ENCODE measurements around the gene SPTBN1.

The SPTBN1 gene

DNA sequence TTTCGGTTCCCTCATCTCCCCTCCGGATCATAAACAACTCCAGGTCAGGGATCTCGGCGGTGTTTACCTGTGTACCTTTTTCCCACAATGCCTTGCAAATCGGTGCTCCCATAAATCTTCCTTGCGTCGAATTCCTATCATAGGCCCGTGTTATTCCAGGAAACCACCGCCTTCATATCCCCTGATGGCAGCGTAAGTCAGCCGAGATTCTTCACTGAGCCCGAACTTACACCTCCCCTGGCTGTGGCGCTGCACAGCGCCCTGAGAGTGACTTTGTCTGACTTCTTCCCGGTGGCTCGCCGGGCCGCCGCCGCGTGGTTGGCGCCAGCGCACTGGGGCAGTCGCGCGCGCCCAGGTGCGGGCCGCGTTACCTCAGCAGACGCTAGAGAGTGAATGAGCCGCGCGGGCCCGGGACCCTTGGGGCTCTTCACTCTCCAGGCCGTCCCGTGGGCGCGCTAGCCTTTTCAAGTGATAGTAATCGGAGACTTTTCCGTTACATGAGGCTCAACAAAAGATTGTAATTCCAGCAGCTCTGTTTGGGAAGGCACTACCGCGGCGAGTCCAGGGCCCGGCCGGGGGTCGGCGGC, 101.6 kb downstream of the SPTBN1 start:
- peak; percentile 80 for DNase-seq

DNA sequence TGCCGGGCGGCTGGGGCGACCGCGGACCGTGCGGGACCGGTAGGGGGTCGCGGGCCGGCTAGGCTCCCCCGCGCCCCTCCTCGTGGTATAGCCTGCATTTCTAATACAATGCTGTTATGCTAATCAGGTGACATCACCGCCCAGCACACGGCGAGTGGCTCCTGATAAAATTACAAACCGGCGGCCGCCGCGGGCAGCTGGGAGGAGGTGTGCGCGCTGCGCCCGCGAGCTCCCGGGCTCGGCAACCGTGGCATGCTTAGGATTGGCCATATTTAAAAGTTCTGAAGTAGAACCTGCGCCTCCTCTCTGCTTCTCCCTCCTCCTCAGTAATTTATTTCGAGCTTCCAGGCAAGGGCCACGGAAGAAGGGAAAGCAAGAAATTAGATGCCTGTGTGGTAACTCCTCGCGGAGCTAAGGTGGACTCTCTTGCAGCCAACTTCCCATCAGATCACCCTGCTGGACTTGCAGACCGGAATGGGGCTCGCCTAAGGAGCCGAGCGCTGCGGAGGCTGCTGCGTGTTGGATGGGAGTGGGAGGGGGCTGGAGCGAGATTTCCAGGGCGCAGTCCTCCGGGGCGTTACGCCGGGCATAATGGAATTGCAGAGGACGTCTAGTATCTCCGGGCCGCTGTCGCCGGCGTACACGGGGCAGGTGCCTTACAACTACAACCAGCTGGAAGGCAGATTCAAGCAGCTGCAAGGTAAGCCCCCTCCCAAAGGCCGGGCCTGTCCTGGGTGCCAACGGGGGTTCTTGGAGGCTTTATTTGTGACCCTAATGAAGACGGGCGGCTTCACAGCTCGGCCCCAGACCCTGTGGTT, 102.3 kb downstream of the SPTBN1 start:
- peak; percentile 79 for DNase-seq

DNA sequence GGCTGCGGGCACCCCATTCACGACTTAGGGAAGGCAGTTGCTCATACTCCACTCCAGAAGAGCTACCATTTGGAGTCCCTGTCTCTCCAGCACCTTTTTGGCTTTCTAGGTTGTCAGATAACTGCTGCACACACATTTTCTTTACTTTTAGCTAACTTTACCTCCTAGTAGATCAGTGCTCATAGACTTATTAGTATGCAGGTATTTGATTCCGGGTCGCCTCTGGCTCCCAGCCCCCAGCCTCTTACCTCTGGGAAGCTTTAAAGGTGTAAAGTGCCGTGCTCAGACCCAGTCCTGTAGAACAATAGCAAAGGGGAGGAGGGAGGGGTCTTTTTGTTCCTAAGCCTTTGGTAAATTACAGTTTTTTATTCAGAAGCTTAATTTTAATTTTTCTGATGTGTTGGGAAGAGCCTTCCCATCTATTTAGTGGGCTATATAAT, 102.9 kb downstream of the SPTBN1 start:
- no peak for DNase-seq

DNA sequence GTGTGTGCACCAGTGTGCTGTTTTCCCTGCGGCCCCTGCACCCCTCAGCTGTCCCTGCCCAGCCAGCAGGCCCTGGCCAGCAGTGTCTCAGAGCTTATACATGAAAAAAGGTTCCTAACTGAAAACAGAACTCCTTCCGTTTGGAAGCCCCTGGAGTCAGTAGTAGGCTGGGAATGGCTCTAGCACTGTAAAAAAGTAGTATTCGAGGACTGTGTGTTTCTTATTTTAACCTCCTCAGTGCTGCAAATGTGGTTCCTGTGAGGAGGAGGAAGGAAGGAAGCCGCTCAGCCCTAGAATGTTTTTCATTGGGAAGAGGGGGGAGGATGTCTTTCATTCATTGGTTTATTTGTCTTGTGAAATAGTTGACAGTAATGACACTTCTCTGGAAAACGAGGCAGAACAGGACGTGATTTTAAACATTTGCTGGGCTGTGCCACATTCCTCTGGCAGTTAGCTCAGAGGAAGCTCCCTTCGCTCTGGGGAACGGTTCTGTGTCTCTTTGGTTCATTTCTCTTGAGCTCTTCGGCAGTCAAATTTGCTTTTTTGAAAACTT, 103.5 kb downstream of the SPTBN1 start:
- DNase-seq = peak; percentile 46

DNA sequence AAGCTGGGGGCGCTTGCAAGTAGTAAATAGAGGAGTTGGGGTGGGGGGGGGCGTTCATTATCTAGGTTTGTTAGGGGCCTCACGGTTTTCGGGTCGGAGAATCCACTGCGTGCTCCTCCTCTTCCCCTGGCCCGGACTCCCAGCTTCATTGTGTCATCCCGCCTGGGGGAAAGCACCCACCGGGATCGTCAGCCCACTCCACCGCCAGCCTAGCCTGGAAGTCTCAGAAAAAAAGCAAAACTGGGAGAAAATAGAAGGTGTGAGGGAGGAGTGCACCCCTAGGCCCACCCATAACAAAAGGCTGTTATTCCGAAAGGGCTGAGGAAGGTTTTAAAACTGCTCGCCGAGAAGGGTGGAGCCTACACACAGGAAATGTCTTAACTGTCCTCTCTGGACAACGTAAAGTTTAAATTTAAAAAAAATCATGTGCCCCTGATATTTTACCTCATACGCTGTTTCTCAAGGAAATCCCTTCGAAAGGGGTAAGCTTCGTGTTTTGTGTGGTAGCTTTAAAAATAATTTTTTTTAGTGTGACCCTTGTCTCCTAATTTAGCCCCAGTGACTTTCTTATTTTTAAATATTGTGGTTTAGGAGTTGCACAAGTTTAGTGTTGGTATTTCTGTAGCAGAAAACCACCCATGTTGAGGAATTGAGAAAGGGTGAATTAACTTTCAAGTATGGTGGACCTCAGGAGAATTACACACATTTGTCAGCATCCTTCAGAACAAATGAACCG, 104.2 kb downstream of the SPTBN1 start:
- DNase-seq = peak; percentile 64

DNA sequence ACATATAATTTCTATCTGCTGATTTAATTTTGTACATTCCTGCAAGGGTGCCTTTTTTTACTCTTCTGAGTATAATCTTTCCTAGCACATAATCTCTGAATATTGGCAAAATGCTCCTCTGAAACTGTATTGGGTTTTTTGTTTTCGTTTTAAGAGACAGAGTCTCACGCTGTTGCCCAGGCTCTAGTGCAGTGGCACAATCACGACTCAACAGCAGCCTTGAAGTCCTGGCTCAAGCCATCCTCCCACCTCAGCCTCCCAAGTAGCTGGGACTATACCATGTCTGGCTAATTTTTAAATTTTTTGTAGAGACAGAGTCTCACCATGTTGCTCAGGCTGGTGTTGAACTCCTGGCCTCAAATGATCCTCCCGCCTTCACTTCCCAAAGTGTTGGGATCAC, 104.9 kb downstream of the SPTBN1 start:
- DNase-seq = no peak

DNA sequence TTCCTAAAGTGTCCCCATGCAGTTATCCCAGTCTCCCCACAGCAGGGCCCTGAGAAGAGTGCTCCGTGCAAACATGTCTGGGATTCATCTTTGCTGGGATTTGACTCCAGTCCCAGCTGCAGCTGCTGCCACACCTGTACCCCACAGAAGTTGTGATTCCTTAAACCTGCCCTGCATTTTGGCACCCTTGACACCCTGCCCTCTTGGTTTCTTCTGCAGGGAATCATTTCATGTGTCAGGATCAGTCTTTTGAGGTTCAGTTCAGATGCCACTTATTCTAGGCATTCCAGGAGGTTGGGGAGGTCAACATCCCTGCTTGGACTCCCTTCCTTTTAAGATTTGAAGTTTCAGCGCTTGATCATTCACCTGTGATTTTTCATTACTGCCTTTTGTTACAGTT, 108.3 kb downstream of the SPTBN1 start:
- DNase-seq = no peak

DNA sequence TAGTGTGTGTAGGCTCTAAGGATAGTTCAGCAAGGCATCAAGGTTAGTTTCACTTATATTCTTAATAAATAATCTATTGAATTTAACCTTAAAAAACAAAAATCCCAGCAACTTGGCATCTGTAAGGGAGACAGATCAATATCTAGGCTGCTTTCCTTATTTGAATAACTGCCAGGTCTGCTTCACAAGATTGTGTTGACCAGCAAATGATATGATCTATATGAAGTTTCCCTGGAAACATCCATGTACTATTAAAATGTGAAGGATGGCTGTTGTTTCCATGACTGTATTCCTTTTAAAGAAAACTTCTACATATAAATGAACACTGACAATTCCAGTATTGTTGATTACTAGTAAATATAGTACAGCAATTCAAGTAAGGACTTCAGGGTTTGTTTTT, 109.4 kb downstream of the SPTBN1 start:
- no peak for DNase-seq

DNA sequence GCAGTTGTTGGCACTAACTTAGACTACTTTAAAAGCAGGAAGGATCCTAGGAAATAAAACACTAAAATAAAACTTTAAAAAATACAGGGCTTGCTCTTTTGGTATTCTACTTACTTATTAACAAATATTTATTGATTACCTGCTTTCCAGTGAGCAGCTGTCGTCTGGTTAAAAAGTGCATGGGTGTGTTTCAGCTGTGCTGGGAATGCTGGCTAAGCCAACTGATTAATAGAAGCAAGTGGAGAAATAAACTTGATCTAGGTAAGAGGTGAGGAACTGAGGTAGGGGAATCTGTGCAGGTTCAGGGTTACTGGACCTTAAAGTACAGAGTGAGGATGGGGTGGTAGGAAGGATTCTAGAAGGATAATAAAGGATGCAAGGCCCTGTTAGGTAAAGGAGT, 110.8 kb downstream of the SPTBN1 start:
- no peak for DNase-seq

DNA sequence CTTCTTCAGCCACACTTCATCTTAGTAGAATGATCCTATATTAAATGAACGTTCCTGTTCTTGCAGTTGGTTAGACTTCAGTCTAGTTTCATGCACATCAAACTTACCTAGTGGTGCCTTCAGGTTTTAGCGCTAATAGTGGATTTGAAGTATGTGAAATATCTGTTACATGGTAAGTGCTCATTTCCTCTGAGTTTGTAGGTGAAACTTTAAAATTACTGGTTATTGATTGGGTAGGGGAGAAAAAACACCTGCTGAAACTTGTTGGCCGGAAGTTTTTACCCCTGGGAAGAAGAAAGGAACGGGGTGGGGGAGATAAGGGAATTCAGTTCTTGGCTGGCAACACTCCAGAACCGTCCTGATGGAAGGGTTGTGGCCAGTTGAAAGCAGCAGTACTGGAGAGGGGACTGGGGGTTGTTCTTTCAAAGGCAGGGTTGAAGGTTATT, 112.8 kb downstream of the SPTBN1 start:
- no peak for DNase-seq

DNA sequence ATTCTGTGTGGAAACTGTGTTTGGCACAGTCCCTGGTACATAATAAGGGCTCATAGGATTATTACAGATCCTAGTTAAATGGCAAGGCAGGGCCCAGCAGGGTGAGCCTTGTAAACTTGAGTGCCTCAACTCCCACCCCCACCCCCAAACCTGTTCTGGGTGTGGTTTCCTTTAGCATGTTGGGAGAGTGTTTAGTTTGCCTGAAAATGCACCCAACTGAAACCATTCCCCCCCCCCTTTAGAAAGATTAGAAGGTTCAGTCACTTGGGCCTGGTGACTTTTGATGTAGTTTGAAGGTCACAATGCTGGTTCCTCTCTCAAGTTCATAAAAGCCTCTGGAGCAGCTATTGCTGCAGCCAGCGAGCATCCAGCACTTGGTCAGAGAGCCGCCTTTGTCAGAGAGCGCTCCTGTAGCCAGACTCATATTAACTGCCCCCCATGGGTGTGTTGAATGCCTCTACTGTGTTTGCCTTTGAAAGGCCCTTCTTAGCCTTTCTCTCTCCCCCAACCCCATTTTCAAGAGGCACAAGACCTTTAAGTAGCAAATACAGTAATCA, 113.7 kb downstream of the SPTBN1 start:
- DNase-seq = peak; percentile 61

DNA sequence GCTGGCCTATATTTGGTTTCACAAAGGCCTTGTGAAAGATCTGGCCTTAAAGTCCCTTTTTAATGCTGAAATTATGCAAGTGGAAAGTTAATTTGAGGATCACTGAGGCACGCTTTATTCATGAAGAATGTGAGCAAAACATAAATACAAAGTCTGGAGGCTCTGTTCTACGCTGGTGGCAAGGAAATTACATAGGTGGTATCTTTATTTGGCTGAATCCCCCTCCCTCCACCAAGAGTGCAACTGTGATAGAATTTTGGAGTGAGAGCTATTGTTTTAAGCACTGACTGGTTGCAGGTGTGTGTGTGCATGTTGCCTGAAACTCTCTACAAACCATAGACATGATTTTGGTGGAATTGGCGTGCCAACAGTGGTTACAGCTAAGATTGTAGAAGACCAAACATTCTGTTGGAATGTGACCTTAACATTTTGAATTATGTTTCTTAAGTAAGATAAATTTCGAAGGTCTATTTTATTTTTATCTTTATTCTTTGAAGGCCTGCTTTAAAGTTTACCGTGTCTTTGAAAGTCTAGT, 114.3 kb downstream of the SPTBN1 start:
- no peak for DNase-seq

DNA sequence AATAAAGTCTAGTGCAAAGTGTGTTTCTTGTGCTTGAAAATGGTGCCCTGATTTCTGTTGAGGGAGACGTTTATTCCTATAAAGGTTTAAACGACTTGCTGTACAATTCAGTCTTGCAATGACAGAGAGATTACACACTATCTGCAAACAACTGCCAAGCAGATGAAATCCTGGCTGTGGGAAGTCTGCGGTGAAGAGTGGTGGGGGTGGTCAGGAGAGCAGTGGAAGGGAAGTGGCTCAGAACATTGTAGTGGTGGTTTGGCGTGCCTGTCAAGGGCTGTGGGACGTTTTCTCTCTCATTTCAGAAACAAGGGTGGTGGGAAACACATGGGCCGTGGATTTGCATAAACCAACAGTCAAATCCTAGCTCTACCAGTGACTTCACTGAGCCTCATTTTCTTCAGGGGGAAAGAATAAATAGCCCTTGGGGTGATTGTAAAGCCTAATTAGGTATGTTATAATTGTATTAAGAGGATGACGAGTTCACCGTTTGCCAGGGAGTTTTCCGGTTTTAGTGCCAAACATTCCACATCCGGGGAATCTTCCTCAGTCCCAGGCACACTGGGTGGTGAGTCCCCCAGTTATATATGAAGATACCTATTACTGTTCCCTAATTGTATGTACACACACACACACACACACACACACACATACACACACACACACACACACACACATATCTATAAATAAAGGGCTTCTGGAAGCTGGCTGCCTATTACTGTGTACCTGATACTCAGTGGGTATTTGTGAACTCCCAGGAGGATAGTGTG, 115.0 kb downstream of the SPTBN1 start:
- peak; percentile 91 for DNase-seq

DNA sequence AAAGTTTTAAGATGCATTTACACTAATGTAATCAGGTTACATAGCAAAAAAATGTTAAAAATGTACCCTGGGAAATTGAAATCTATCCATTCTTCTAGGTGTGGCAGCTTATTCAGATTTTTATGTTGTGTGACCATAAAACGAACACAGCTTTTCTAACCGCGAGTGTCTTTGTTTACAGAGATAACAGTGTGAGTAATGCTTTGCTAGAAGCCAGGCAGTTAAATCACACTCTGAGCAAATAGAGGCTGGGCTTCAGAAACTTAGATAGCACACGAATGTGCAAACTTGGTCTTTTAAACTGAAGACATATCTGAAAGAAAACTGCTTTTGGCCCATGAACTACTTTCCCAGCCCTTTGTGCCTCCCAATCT, 116.1 kb downstream of the SPTBN1 start:
- DNase-seq = peak; percentile 63

DNA sequence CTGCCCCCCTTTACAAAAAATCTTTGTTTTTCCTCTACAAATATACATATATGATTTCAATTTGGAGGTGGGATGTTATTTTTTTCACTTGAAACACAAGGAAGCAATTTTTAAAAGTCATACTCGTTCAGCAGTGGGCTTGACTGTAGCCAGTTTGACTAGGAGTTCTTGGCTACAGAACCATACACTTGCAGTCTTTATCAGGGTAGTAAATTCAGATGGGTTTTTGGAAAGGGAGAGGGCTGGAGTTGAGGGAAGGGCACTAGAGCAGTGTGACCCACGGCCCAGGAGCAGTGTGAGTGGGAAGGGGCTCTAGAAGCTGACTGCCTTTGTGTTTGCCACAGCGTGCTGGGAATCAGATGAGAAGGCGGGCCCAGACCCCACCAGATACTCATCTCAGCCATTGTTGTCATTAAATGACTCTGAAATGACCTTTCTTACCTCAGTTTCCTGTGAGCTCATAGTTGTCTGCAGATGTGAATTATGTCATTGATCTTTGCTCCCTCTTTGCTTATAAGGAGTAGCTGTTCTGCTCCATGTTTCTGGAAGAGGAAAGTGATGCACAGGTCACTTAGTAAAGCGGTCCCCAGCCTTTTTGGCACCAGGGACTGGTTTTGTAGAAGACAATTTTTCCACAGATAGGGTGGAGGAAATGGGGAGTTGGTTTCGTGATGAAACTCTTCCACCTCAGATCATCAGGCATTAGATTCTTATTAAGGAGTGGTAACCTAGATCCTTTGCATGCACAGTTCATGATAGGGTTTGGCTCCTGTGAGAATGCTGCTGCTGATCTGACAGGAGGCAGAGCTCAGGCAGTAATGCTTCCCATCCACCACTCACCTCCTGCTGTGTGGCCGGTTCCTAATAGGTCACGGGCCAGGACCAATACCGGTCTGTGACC, 116.8 kb downstream of the SPTBN1 start:
- DNase-seq = peak; percentile 80

DNA sequence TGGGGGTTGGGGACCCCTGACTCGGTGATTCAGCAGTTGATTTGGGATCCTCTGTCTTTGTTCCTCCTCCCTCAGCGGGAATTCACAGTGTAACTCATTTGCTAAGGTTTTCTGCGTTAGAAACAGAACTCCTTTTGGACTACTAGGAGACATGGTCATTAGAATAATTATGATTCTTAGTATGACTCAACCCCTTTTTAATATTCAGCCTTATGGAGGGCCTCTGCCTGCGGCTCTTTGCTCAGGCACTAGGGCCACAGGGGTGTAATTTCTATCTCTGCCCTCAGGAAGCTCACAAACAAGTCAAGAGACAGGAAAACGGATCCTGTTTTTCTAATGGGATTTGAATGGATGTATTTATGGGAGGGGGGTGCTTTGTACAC, 117.4 kb downstream of the SPTBN1 start:
- no peak for DNase-seq

DNA sequence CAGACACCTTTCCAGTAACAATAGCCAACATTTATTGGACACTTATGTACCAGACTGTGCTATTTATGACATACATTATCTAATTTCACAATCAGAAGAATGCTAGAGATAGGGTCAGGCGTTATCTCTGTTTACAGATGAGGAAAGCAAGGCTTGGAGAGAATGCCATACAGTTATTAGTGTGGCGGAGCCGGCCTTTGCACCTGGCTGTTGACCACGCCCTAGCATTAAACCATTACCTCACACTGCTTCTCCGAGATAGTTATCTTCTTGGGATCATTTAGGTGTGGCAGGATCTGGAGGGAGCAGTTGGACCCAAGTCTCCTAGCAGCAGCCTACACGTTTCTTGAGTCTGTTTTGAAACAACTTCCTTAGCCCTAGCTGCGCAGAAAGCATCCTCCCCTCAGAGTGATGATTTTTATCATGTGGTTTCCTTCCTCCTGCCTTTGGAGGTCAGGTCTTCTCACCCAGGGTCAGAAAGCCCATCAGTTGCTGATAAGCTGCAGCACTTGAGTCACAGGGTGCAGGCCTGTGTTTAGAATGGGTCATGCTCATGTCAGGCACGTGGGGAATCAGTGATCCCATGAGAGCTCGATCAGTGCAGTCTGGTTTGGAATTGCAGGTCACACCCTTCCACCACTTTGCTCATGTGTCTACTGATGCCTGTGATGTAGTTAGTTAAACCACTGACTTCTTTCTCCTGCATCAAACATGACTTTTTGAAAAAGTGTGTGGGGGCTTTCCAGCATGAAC, 118.2 kb downstream of the SPTBN1 start:
- peak; percentile 87 for DNase-seq

DNA sequence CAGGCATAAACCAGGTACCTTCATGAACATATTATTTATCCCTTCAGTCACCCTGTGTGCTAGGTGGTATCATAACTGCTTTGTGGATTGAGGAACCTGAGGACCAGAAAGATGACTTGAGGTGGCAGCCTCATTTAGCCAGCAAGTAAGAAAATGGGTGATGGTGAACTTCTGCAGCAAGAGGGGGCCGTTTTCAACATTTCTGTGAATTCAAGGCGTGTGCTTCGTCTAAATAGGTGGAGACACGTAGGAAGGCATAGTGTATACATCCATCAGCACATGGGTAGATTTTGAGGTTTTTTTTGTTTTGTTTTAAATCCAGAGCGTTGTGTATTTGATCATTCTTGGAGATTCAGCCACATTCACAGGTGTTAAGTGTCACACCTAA, 118.7 kb downstream of the SPTBN1 start:
- no peak for DNase-seq

DNA sequence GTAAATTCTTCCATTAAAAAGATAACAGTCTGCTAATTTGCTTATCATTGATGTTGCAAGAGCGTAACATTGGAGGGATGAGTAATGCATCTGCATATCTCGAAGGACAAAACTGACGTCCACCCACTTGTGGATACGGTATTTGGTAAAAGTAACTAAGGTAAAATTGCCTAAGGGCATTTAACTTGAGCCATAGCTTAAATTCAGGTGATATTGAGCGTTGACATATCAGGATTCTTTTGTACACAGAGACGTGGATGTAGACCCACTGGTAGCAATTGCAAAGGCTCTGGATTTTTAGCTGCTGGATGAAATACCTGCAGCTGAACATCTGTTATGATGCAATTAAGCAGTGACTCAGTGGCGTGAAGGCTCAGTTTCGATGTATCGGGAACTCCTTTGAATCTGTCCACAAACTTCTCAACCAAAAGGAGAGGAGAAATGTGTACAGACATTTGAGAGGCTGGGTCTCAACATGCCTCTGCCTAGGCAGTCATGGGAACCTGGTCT, 119.3 kb downstream of the SPTBN1 start:
- DNase-seq = peak; percentile 65

DNA sequence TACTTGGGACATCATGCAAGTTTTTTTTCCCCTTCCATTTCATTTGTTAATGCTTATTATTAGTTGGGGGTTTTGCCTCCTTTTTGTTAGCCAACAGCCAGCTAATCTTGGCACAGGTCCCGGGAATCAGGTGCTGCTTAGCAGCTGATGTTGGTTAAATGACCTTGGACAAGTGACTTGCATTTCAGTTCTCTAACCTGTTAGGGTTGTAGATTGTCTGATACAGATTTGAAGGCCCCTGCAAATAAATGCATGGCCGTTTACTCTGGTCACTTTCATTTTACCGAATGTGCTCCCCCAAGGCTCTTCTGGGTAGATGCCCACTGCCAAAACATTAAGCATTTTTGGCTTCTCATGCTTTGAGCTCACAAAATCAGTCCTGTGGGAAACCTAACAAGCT, 120.9 kb downstream of the SPTBN1 start:
- DNase-seq = no peak
